ENCODE results near the gene PLEKHA4. TPM values are rescaled to one million over a fixed set of nuclear protein-coding genes. Genes with fewer than 3 reads are reported as not detected.

PLEKHA4 gene
- total RNA-seq, 4 donors from 2014 or later: 11.4 to 27.4 (median 18.9) TPM

DNA sequence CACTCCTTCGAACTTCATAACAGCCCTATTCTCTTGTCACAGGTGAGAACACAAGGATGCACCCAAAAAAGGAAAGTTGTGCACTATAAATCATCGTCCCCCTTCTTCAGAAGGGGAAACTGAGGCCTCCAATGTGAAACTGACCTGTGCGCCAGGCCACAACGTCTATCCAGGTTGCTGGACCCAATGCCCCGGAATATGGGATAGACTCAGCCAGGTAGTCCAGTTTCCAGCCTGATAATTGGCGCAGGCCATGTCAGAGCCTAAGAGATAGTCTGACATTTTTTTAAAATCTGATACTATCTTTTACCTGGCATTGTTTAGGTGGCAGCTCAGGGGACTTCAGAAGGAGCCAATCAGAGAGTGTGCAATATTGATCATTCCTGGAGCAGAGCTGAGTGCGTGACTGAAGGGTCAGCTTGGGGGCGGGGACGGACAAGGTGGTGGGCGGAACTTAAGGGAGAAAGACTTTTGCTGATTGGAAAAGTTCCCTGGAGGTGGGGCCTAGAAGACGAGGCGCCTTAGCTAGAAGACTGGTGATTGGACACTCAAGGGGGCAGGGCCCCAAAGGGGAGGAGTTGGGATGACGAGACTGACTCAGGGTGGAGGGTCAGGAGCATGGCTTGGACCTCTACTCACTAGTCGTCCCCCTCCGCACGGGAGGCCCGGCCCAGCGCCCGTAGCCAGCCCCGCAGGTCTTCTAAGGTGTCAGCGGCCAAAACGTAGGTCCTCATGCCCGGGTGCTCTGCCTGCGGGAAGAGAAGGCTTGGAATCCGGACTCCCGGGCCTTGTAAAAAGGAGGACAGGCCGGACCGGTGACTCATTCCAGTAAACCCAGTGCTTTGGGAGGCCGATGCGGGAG is 8.5 kb downstream of the PLEKHA4 start:
- no peak for TF ChIP-seq POLR2AphosphoS5 (IDR thresholded peaks at IDR 0.05)
- TF ChIP-seq POLR2A (IDR thresholded peaks at IDR 0.05; ENCODE audit: low read depth): no peak
- no peak for TF ChIP-seq EP300 (IDR thresholded peaks at IDR 0.05)
- no peak overlapping the region for H3K27ac ChIP-seq (replicated peaks in 1 of 4)
- no peak overlapping the region for H3K4me3 ChIP-seq
- DNase-seq (ENCODE audit: extremely low spot score): no peak
- H3K9me3 ChIP-seq: no peaks in the 10 kb centered on the region
- intact Hi-C loops (cut with DNase I): no loop called here
- no peaks in the 10 kb centered on the region for H3K27me3 ChIP-seq
- H3K36me3 ChIP-seq: peaks cover 0 to 37% (median 14%) of the 10 kb centered on the region in 4 donors
- WGBS: 88% methylated on average over 30 of the region's 30 CpGs
- peaks cover 0 to 4% (median 0%) of the 10 kb centered on the region in 4 donors for H3K4me1 ChIP-seq

DNA sequence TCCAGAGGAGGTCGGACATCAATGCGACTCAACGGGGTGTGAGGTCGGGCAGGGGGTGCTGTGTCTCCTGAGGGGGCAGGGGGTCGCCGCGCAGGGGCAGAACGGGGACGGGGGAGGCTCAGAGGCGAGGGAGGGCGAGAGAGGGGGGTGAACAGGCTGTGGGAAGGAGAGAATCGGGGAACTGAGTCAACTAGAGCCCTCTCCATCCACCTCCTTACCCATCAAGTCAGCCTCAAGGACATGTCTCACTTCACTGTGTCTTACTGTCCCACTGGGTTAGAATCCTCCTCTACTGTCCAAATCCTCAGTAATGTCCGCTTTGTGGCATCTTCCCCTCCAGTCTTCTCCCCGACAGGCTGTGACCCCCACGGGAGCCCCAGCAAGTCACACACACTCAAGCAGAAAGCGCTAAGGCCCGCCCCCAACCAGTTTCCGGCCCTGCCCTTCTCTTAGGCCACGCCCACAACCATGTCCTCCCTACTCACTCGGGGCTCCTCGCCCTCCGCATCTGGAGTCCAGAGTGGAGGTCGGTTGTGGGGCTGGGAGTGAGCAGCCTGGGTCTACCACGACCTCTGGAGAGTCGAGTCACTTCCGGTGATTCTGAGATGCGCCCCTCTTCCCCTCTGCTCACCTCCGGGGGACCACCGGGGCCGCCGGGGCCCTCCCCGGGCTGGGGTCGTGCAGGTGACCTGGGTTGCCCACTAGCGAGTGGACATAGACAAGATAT is 9.3 kb downstream of the PLEKHA4 start:
- TF ChIP-seq CTCF (IDR thresholded peaks at IDR 0.05): no peak
- TF ChIP-seq EP300 (IDR thresholded peaks at IDR 0.05): no peak
- no peak for TF ChIP-seq POLR2A (IDR thresholded peaks at IDR 0.05; ENCODE audit: low read depth)
- no peak for TF ChIP-seq POLR2AphosphoS5 (IDR thresholded peaks at IDR 0.05)
- DNase-seq (ENCODE audit: extremely low spot score): no peak
- H3K4me3 ChIP-seq: peak overlapping the region in 2 of 4 donors; percentile 12 to 23
- H3K36me3 ChIP-seq: peaks cover 0 to 30% (median 11%) of the 10 kb centered on the region in 4 donors
- intact Hi-C loops (cut with DNase I): no loop called here
- H3K27ac ChIP-seq (replicated peaks in 1 of 4): no peak overlapping the region
- no peaks in the 10 kb centered on the region for H3K9me3 ChIP-seq
- 49% methylated on average over 23 of the region's 34 CpGs for WGBS
- H3K4me1 ChIP-seq: peaks cover 0 to 4% (median 0%) of the 10 kb centered on the region in 4 donors
- H3K27me3 ChIP-seq: no peaks in the 10 kb centered on the region

- whole genome bisulfite sequencing: 94% methylated on average over 6 of the region's 6 CpGs
- no peak overlapping the region for H3K27ac ChIP-seq (replicated peaks in 1 of 4)
Observed at GRCh38 chr19:48856921-48857320, 11.5 kb downstream of the PLEKHA4 start.

GRCh38 chr19:48854103-48854502 is 14.3 kb downstream of the PLEKHA4 start:
- no peak overlapping the region for H3K27ac ChIP-seq (replicated peaks in 1 of 4)
- H3K4me3 ChIP-seq: no peak overlapping the region
- no peaks in the 10 kb centered on the region for H3K9me3 ChIP-seq
- intact Hi-C loops (cut with DNase I): no loop called here
- peaks cover 0 to 25% (median 12%) of the 10 kb centered on the region in 4 donors for H3K36me3 ChIP-seq
- H3K4me1 ChIP-seq: peaks cover 0 to 4% (median 0%) of the 10 kb centered on the region in 4 donors
- WGBS: 89% methylated on average over 7 of the region's 7 CpGs
- TF ChIP-seq POLR2A (IDR thresholded peaks at IDR 0.05; ENCODE audit: low read depth): no peak
- TF ChIP-seq EP300 (IDR thresholded peaks at IDR 0.05): no peak
- TF ChIP-seq POLR2AphosphoS5 (IDR thresholded peaks at IDR 0.05): no peak
- no peak for TF ChIP-seq CTCF (IDR thresholded peaks at IDR 0.05)
- no peak for DNase-seq (ENCODE audit: extremely low spot score)
- H3K27me3 ChIP-seq: no peaks in the 10 kb centered on the region

More at GRCh38 chr19:48856921-48857320, 11.5 kb downstream of the PLEKHA4 start:
- Histone ChIP-seq H3K36me3 (peaks cover 0 to 40% (median 20%) of the 10 kb centered on the region in 4 donors), H3K4me1 (peaks cover 0 to 4% (median 0%) of the 10 kb centered on the region in 4 donors), H3K27me3 (no peaks in the 10 kb centered on the region), H3K4me3 (no peak overlapping the region), H3K9me3 (no peaks in the 10 kb centered on the region)
- no peak for TF ChIP-seq POLR2AphosphoS5 (IDR thresholded peaks at IDR 0.05)
- no peak for TF ChIP-seq POLR2A (IDR thresholded peaks at IDR 0.05; ENCODE audit: low read depth)
- TF ChIP-seq CTCF (IDR thresholded peaks at IDR 0.05): no peak
- no peak for TF ChIP-seq EP300 (IDR thresholded peaks at IDR 0.05)
- DNase-seq (ENCODE audit: extremely low spot score): no peak
- intact Hi-C loops (cut with DNase I): no loop called here

DNA sequence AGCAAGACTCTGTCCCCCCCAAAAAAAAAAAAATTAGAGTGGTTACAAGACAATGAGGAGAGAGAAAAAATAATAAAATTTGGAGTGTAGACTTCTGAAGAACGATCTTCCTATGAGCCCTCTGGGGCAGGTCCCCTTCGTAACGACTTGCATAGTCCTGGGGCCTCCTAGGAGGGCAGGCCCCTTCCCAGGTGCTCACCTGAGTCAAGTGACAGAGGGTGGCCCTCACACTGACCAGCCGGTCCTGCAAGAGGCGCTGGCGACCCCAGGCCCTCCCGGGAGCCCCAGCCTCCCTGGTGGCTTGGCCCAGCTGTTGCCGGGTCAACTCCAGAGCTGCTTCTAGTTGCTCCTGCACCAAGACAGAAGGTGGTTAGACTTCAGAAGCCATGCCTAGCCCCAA is 14.9 kb downstream of the PLEKHA4 start:
- TF ChIP-seq EP300 (IDR thresholded peaks at IDR 0.05) (no peak), CTCF (IDR thresholded peaks at IDR 0.05) (no peak), POLR2AphosphoS5 (IDR thresholded peaks at IDR 0.05) (no peak), POLR2A (IDR thresholded peaks at IDR 0.05; ENCODE audit: low read depth) (no peak)
- H3K27ac ChIP-seq (replicated peaks in 1 of 4): no peak overlapping the region
- intact Hi-C loops (cut with DNase I): no loop called here
- no peaks in the 10 kb centered on the region for H3K9me3 ChIP-seq
- H3K36me3 ChIP-seq: peaks cover 0 to 24% (median 12%) of the 10 kb centered on the region in 4 donors
- 92% methylated on average over 7 of the region's 8 CpGs for WGBS
- DNase-seq (ENCODE audit: extremely low spot score): no peak
- no peak overlapping the region for H3K4me3 ChIP-seq
- no peaks in the 10 kb centered on the region for H3K4me1 ChIP-seq
- H3K27me3 ChIP-seq: no peaks in the 10 kb centered on the region

All from esophagus muscularis mucosa (tissue), 4 donors.